Hepatocyte (in vitro differentiated cells): ENCODE results near the gene KLHL18. TPM values are rescaled to one million over a fixed set of nuclear protein-coding genes. Genes with fewer than 3 reads are reported as not detected.

Experiments used
- DNase-seq: peaks from one replicate; pipeline ENCODE4 v3.0.0-alpha.2; 2016; ENCODE audit warnings: low spot score
- H2AFZ ChIP-seq: fragments of 200-600 bp; sonication (generic); 2 replicates; pipeline ENCODE4 v1.6.0; 2016; ENCODE audit warnings: antibody characterized with exemption, mild to moderate bottlenecking
- H3K27ac ChIP-seq: fragments of 200-600 bp; sonication (generic); 2 replicates; pipeline ENCODE4 v1.5.1; 2016; ENCODE audit warnings: mild to moderate bottlenecking
- H3K27me3 ChIP-seq: fragments of 200-600 bp; sonication (generic); 2 replicates; pipeline ENCODE4 v1.6.1; 2016
- H3K36me3 ChIP-seq: fragments of 200-600 bp; sonication (generic); replicated peaks from 2 replicates; pipeline ENCODE4 v1.5.1; 2016; ENCODE audit warnings: low read depth; ENCODE audit not compliant: insufficient read depth
- H3K4me1 ChIP-seq: fragments of 200-600 bp; sonication (generic); 2 replicates; pipeline ENCODE4 v1.5.1; 2016; ENCODE audit warnings: mild to moderate bottlenecking, moderate library complexity; ENCODE audit not compliant: insufficient read depth
- H3K4me2 ChIP-seq: fragments of 200-600 bp; sonication (generic); 2 replicates; pipeline ENCODE4 v1.6.0; 2016
- H3K4me3 ChIP-seq: fragments of 200-600 bp; sonication (generic); 2 replicates; pipeline ENCODE4 v1.5.1; 2016; ENCODE audit warnings: mild to moderate bottlenecking
- H3K79me2 ChIP-seq: fragments of 200-600 bp; sonication (generic); 2 replicates; pipeline ENCODE4 v1.6.0; 2017; ENCODE audit warnings: mild to moderate bottlenecking
- H3K9me2 ChIP-seq: fragments of 200-600 bp; sonication (generic); replicated peaks from 2 replicates; pipeline ENCODE4 v1.6.0; 2017; ENCODE audit warnings: mild to moderate bottlenecking; ENCODE audit not compliant: insufficient read depth
- H3K9me3 ChIP-seq: fragments of 200-600 bp; sonication (generic); 2 replicates; pipeline ENCODE4 v1.5.1; 2016; ENCODE audit warnings: low read depth, mild to moderate bottlenecking
- H4K20me1 ChIP-seq: fragments of 200-600 bp; sonication (generic); 2 replicates; pipeline ENCODE4 v1.6.0; 2016; ENCODE audit warnings: mild to moderate bottlenecking; ENCODE audit not compliant: insufficient read depth, poor library complexity, severe bottlenecking
- EZH2 ChIP-seq: fragments of 200-600 bp; sonication (generic); IDR thresholded peaks from 2 replicates; pipeline ENCODE4 v1.6.1; 2016; ENCODE audit warnings: antibody characterized with exemption, mild to moderate bottlenecking, borderline replicate concordance
- EZH2phosphoT487 ChIP-seq: fragments of 200-600 bp; sonication (generic); IDR thresholded peaks from one replicate; pipeline ENCODE4 v1.6.1; 2018; ENCODE audit warnings: antibody characterized with exemption, mild to moderate bottlenecking, low read depth, moderate library complexity; ENCODE audit not compliant: unreplicated experiment, severe bottlenecking
- WGBS: methylation state at CpG from one replicate; pipeline ENCODE4 v1.1.6; 2016; ENCODE audit warnings: low lambda C conversion rate; ENCODE audit errors: missing lambda C conversion rate; 5-methylcytosine and 5-hydroxymethylcytosine counted together
- polyA plus RNA-seq: library from polyadenylated mRNA; unstranded; fragments of >200 nt; fragmentation: Nextera tagmentation; extraction: Ambion mirVana; gene quantifications from 2 replicates; pipeline ENCODE4 v1.2.1, GENCODE V29; 2016
- small RNA-seq: library from RNA; depleted of rRNA; stranded (forward); fragments of <200 nt; gene quantifications from one replicate; pipeline ENCODE3, GENCODE V24; 2014
- total RNA-seq: library from RNA; depleted of rRNA; stranded (reverse); fragments of >200 nt; gene quantifications from 2 replicates; pipeline ENCODE4 v1.2.3, GENCODE V29; 2014
- TF ChIP-seq, protein P1 (sequence below): fragments of 200-600 bp; sonication (generic); IDR thresholded peaks from 2 replicates; pipeline ENCODE4 v1.5.1; 2016; ENCODE audit warnings: antibody characterized with exemption, mild to moderate bottlenecking; ENCODE audit not compliant: poor library complexity

KLHL18 gene
- total and polyA plus RNA-seq, 2 experiments from 2014 or later = 11.6 to 13.6 TPM

DNA sequence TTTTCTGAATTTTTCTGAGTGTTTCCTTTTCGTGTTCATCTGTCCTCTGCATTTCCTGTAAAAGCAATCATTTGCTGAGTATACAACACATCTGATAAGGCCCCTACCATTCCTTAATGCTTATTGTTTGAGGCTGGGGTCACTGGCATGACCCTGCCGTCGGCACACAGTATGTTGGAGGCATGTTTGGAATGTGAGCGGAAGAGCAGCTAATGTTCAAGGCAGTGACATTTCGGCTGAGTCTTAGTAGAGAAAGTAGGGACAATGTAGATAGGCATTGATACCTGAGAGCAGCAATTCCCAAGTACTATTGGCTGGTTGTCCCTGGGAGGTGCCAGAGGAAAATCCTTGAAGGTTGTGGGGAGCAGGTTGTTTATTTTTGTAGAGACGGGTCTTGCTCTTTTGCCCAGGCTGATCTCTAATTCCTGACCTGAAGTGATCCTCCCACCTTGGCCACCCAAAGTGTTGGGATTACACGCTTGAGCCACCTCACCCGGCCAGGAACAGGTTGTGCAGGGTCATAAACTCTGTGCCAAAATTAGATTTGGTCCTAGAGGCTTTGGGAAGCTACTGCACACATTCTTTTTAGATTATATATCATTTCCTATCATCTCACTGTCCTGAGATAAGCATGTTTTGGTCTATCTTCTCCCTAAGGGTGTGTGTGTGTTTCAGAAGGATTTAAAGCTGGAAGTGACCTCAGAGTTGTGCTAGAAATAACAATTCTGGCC, 111.6 kb downstream of the KLHL18 start:
- H3K27ac ChIP-seq = peak overlapping the region; percentile 55

GRCh38 chr3:47394881-47395280, 112.1 kb downstream of the KLHL18 start:
- Histone ChIP-seq H4K20me1 (peaks cover 62% of the 10 kb centered on the region), H3K27ac (peak overlapping the region; percentile 55), H3K4me2 (peak overlapping the region; percentile 65), H2AFZ (no peak overlapping the region), H3K9me3 (no peaks in the 10 kb centered on the region), H3K27me3 (no peaks in the 10 kb centered on the region), H3K4me1 (peaks cover 16% of the 10 kb centered on the region), H3K4me3 (no peak overlapping the region), H3K79me2 (peaks cover 84% of the 10 kb centered on the region), H3K9me2 (no peaks in the 10 kb centered on the region), H3K36me3 (no peaks in the 10 kb centered on the region)
- WGBS = 78% methylated on average over 3 of the region's 3 CpGs
- TF ChIP-seq, protein P1, sequence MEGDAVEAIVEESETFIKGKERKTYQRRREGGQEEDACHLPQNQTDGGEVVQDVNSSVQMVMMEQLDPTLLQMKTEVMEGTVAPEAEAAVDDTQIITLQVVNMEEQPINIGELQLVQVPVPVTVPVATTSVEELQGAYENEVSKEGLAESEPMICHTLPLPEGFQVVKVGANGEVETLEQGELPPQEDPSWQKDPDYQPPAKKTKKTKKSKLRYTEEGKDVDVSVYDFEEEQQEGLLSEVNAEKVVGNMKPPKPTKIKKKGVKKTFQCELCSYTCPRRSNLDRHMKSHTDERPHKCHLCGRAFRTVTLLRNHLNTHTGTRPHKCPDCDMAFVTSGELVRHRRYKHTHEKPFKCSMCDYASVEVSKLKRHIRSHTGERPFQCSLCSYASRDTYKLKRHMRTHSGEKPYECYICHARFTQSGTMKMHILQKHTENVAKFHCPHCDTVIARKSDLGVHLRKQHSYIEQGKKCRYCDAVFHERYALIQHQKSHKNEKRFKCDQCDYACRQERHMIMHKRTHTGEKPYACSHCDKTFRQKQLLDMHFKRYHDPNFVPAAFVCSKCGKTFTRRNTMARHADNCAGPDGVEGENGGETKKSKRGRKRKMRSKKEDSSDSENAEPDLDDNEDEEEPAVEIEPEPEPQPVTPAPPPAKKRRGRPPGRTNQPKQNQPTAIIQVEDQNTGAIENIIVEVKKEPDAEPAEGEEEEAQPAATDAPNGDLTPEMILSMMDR = no peak
- TF ChIP-seq EZH2phosphoT487 (no peak), EZH2 (no peak)
- DNase-seq = no peak

More for the DNA sequence above, 111.6 kb downstream of the KLHL18 start:
- H3K4me3 ChIP-seq = no peak overlapping the region
- H3K79me2 ChIP-seq = peaks cover 83% of the 10 kb centered on the region
- 28% methylated on average over 8 of the region's 8 CpGs for WGBS
- H3K27me3 ChIP-seq = no peaks in the 10 kb centered on the region
- no peak for TF ChIP-seq EZH2
- H3K4me2 ChIP-seq = peak overlapping the region; percentile 65
- no peak for DNase-seq
- no peaks in the 10 kb centered on the region for H3K9me3 ChIP-seq
- peaks cover 60% of the 10 kb centered on the region for H4K20me1 ChIP-seq
- no peak overlapping the region for H2AFZ ChIP-seq
- H3K4me1 ChIP-seq = peaks cover 16% of the 10 kb centered on the region
- no peaks in the 10 kb centered on the region for H3K9me2 ChIP-seq
- no peaks in the 10 kb centered on the region for H3K36me3 ChIP-seq

Small RNAs within 50 kb of the gene (small RNA-seq; reads per million reads assigned to genes)
- gene SNORD13P3 = 0.19 reads per million

Other genes with a start within 250 kb of the KLHL18 start
- gene SETD2, start 118.8 kb upstream of the KLHL18 start, total RNA-seq = 34.4 and 37.8 TPM in 2 replicates
- gene SETD2, start 118.8 kb upstream of the KLHL18 start, polyA plus RNA-seq = 11.4 and 11.9 TPM in 2 replicates
- 4.2 and 10.4 TPM in 2 replicates for gene KIF9, start 145 bp upstream of the KLHL18 start, total RNA-seq
- 5.3 and 9.8 TPM in 2 replicates for gene KIF9, start 145 bp upstream of the KLHL18 start, polyA plus RNA-seq
- gene PTPN23, start 98.1 kb downstream of the KLHL18 start, total RNA-seq = 7.4 and 11.9 TPM in 2 replicates
- gene PTPN23, start 98.1 kb downstream of the KLHL18 start, polyA plus RNA-seq = 20.5 and 22.8 TPM in 2 replicates
- 73.8 and 94.8 TPM in 2 replicates for gene SCAP, start 193.0 kb downstream of the KLHL18 start, total RNA-seq
- 83.2 and 89.3 TPM in 2 replicates for gene SCAP, start 193.0 kb downstream of the KLHL18 start, polyA plus RNA-seq
- gene ELP6, start 230.8 kb downstream of the KLHL18 start, total RNA-seq = 21.1 and 34.4 TPM in 2 replicates
- 32.6 and 37.3 TPM in 2 replicates for gene ELP6, start 230.8 kb downstream of the KLHL18 start, polyA plus RNA-seq